HG03175 (cell line): ENCODE results near the gene HS1BP3.

Experiments
- ATAC-seq: cut with Tn5 transposase; IDR thresholded peaks from one replicate; pipeline ENCODE4 v1.9.1; 2021; ENCODE audit warnings: mild to moderate bottlenecking, moderate library complexity; ENCODE audit not compliant: unreplicated experiment

The HS1BP3 gene

GRCh38 chr2:20574423-20574911 lies 76.4 kb downstream of the HS1BP3 start:
- no peak for ATAC-seq

DNA sequence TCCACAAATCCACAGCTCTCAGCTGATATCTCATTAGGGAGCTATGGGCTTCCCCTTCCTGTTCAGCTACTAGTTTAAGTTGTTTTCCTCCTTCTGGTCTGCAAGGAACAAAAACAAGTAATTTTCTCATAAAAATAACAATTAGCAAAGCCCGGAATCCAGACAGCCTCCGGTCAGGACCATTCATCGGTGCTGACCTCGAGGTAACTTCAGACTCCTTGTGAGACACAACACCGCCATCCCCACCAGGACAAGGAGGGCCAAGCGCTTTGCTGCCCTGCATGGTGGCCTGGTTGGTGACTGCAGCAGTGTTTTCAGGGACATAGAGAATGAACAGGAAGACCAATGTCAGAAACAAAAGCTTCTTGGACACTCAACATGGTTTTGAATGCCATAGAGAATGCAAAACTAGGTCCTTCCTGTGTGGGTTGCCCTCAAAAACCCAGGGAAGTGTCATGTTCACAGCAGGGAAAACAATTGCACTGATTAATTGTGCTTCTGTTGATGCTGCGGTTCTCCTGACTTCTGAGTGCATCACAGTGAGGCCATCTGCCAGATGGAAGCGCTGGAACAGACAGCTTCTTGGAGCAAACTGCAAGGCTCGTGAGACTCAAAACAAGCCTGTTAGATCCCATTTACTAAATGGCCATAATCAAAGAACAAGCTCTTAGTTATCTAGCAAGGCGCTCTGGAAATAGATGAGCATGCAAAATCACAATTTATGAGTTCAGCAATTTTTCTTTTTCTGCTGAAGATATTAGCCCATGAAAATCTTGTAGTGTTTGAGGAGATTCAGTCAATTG lies 77.1 kb downstream of the HS1BP3 start:
- ATAC-seq, result no peak

DNA sequence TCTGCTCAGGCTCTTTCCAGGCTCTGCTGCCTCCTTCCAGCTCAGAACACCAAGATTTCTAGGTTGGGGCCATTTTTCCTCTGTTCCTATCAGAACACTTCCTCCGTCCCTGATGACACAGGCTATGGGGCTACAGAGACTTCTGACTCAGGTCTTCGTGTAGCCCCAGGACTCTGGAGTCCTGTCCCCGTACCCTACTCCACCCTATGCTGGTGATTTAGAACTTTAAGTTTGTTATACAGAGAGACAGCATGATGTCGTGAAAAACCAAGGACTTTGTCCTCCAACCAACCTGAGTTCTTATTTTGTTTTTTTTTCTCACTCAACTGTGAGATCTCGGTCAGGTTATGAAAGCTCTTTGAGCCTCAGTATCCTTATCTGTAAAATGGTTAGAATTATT lies 78.7 kb downstream of the HS1BP3 start:
- no peak for ATAC-seq

DNA sequence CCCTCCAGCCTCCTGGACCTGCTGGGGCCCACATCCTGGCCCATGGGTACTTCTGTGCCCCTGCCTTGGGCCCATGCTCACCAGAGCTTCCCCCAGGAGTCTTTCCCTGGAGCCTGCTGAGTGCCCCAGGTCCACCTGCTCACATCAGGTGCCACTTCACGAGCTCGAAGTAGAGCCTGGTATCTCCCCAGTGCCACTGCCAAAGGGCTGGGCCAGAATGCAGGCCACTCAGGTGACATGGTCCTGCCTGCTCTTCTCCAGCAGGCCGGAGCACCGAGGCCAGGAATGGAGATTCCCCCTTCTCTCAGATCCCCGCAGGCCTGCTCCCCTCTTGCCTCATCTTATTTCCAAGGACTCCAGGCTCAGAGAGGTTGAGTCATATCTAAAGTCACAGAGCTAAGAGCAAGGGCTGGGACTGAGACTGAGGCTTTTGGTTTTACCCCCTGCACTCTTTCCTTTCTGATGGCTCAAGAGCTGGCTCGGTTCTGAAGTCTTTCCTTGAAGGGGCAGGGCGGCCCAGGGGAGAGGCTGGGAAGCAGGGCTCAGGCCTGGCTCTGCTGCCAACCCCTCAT lies 79.2 kb downstream of the HS1BP3 start:
- no peak for ATAC-seq

DNA sequence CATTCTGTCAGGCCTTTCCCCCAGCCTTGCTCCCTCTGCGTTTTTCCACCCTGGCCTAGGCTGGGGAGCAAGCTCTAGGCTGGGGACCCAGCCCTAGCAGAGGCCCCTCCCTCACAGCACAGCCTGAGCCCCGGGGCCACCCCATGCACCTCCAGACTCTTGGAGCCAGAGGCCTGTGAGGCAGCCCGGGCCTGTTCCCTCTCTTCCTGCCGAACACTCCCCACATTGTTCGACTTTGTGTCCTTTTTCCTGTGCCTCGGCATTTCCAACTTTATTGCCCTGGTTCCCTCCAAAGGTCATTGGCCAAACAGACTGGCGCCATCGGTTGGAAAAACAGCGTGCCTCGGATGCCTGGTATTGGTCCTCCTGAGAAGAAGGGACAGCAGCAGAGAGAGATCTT lies 79.7 kb downstream of the HS1BP3 start:
- no peak for ATAC-seq

DNA sequence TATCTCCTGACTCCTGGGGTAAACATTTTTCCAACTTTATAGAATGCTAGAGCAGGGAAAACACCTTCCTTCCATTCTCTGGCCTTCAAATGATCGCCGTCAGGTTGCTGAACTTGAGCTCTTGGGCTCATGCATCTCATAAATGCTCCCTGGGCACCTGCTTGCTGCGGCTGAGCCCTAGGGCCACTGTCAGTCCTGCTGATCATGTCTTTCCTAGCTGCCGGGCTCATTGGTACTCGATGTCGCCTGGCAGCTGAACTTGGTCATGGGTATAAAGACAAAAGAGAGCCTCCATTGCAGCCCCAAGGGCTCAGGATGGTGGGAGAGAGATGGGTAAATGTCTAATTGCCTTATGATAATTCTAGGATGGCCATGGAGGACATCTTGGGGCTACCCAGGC lies 80.6 kb downstream of the HS1BP3 start:
- no peak for ATAC-seq

GRCh38 chr2:20569464-20570223 lies 81.3 kb downstream of the HS1BP3 start:
- no peak for ATAC-seq

DNA sequence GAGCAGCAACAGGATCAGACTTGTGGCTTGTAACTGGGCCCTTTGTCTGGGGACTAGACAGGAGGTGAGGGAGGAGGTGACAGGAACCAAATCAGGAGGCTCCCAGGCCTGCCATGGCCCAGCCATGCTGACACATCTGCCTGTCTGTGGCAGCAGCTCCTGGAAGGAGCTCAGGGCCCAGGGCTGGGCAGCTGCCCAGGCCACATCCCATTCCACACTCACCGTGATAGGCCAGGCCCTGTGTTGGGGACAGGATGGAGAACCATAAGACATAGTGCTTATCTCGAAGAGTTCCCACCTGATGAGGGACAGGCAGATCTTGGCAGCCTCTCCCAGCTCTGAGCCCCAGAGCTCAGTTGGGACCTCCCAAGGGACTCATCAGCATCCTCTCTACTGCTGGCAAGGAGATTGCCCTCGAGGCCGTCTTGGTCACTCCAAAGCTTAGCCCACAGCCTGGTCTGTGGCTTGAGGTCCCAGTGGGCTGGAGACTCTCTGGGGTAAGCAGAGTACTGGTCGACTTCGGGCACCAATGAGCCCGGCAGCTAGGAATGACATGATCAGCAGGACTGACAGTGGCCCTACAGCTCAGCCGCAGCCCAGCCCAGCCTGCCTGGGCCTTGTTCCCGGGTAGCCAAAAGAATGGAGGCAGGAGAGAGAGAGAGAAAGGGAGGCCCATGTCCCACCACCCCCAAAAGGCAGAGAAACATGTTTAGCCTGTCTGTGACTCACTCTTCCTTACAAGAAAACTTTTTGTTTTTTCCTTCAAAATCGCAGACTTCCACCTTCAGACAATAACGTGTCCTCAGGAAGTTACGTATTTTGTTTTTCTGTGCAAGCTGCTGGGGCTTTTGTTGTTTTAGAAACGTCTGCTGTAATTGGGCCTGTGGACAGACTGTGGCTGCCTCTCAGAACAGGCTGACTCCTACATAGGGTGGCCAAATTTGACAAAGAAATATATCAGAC lies 82.1 kb downstream of the HS1BP3 start:
- no peak for ATAC-seq

- no peak for ATAC-seq
These were observed 83.0 kb downstream of the HS1BP3 start for GRCh38 chr2:20567926-20568179.
